ENCODE results near the gene RARS2.
"Not testable (repeated sequence)": the region's sequence is repeated elsewhere in the genome, so short reads cannot be mapped to it uniquely, and the experiment has no call there.

RARS2 gene

DNA sequence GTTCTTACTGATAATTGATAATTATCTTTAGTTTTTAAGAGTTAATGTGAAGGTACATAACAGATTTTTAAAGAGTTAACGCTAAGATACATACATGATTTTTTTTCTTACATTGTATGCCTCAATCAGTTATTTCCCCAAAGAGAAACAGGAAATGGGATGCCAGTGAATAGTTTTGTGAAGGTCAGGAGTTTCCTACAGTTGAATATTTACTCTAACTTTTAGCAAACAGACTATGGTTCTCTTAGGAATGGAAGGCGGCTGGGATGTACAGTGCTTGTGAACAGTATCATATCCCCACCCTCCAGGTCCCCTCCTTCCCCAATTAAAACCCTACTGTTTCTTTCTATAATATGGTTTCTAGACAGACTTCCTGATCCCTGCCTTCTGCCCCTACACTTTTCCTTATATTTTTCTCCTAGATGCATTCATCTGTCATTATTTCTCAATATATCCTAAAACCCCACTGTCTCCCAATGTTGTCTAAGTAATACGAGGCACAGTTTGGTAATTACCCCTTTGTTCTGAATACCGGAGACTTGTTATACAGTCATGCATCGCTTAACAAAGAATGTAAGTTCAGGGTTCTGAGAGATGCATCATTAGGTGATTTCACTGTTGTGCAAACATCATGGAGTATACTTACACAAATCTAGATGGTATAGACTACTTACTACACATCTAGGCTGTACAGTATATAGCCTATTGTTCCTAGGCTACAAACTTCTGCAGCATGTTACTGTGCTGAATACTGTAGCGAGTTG is 87.8 kb downstream of the RARS2 start:
- H3K27ac ChIP-seq: no peak overlapping the region
- ChIA-PET CTCF (no interaction called here), POLR2A (ENCODE audit: low non-redundant PET) (no interaction called here)
- no peak for DNase-seq (ENCODE audit: low spot score)
- TF ChIP-seq, protein P1, sequence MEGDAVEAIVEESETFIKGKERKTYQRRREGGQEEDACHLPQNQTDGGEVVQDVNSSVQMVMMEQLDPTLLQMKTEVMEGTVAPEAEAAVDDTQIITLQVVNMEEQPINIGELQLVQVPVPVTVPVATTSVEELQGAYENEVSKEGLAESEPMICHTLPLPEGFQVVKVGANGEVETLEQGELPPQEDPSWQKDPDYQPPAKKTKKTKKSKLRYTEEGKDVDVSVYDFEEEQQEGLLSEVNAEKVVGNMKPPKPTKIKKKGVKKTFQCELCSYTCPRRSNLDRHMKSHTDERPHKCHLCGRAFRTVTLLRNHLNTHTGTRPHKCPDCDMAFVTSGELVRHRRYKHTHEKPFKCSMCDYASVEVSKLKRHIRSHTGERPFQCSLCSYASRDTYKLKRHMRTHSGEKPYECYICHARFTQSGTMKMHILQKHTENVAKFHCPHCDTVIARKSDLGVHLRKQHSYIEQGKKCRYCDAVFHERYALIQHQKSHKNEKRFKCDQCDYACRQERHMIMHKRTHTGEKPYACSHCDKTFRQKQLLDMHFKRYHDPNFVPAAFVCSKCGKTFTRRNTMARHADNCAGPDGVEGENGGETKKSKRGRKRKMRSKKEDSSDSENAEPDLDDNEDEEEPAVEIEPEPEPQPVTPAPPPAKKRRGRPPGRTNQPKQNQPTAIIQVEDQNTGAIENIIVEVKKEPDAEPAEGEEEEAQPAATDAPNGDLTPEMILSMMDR (conservative IDR thresholded peaks at IDR 0.05; ENCODE audit: low read depth): no peak

DNA sequence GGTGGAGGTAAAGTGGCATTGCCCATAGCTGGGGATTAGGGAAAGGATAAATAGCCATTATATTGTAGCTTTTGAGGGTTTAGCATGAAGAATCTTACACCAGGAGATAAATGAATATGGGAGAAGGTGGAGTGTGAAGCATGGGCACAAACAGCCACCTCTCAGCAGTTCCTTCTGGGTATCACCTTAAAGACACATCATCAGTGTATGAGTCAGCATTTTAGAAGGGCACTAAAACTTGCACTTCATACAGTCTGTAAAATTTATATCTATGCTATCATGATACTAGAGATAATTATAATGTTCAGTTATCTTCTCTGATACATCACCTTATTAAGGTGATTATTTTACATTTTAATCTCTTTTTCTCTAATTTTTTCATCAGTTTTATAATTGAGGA is 91.7 kb downstream of the RARS2 start:
- TF ChIP-seq, protein P1 (conservative IDR thresholded peaks at IDR 0.05; ENCODE audit: low read depth): no peak
- H3K27ac ChIP-seq: no peak overlapping the region
- no peak for DNase-seq (ENCODE audit: low spot score)
- POLR2A ChIA-PET (ENCODE audit: low non-redundant PET): no interaction called here
- CTCF ChIA-PET: interaction anchor here (0.7 kb wide), 2 partner anchors 20 to 220 kb away, joined by 3 to 4 read pairs; no protein-coding TSS in a partner anchor

DNA sequence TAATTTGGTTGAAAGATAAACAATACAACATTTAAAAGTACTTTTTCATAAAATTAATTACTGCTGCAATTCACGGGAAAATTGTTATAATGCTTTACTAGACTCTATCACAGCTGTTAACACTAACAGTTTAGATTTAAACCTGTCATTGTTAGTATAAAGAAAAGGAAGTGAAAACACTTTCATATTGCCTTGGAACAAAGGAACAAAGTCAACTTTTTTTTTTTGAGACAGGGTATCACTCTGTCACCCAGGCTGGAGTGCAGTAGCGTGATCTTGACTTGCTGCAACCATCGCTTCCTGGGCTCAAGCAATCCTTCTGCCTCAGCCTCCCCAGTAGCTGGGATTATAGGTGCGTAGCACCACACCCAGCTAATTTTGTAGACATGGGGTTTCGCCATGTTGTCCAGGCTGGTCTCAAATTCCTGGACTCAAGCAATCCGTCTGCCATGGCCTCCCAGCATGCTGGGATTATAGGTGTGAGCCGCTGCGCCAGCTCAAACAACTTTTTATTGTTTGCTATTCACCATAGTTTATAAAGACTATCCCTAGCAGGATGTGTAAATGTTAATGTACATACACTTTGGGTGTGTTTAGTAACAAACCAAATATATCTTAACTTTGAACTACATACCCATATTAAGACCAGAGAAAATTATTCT is 94.9 kb downstream of the RARS2 start:
- DNase-seq (ENCODE audit: low spot score): no peak
- ChIA-PET POLR2A (ENCODE audit: low non-redundant PET) (no interaction called here), CTCF (no interaction called here)
- H3K27ac ChIP-seq: no peak overlapping the region
- TF ChIP-seq, protein P1 (conservative IDR thresholded peaks at IDR 0.05; ENCODE audit: low read depth): no peak

DNA sequence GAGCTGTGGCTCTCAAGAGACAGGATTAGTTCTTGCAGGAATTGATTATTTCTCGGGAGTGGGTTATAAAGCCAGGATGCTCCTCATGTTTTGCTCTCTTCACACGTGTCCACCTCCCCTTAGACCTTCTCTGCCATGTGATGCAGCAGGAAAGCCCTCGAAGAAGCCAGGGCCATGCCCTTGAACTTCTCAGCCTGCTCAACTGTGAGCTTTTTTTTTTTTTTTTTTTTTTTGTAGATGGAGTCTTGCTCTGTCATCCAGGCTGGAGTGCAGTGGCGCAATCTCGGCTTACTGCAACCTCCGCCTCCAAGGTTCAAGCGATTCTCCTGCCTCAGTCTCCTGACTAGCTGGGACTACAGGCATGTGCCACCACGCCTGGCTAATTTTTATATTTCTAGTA is 100.5 kb downstream of the RARS2 start:
- CTCF ChIA-PET: interaction anchor here (0.6 to 0.7 kb wide), 3 partner anchors 29 to 1429 kb away, joined by 3 to 4 read pairs (median 3); no protein-coding TSS in a partner anchor
- DNase-seq (ENCODE audit: low spot score); POLR2A ChIA-PET (ENCODE audit: low non-redundant PET); H3K27ac ChIP-seq: not testable (repeated sequence)

DNA sequence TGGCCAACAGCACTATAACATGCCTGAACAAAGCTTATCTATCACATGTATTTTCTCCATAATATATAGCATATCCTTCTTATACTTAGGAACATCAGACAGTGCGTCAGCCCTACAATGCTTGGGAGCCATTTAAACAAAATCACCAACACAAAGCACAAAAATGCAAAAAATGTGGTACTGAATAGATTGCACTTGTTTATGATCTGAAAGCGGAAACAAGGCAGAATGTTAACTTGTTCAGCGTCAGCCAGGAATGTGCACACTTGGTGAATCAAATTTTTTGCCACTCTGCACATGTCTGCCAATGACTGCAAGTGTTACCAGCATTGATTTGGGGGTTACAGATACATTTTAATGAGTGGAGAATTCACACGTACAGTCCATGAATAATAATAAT is 102.2 kb downstream of the RARS2 start:
- TF ChIP-seq, protein P1 (conservative IDR thresholded peaks at IDR 0.05; ENCODE audit: low read depth): no peak
- no peak for DNase-seq (ENCODE audit: low spot score)
- CTCF ChIA-PET: no interaction called here
- POLR2A ChIA-PET (ENCODE audit: low non-redundant PET): no interaction called here
- H3K27ac ChIP-seq: no peak overlapping the region

DNA sequence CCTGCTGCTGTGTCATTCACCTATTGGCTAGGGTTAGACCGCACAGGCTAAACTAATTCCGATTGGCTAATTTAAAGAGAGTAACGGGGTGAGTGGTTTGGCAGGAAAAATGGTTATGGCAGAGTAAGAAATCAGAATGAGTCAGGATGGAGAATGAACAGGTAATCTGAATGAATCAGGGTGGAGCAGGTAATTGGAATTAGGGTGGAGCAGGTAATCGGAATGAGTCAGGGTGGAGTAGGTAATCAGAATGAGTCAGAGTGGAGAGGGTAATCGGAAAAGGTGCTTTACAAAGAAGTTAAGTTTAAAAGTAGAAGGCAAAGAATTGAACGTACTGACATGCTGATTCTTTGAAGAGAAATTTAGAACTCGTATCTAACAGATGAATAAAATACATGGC is 105.3 kb downstream of the RARS2 start:
- ChIA-PET CTCF (no interaction called here), POLR2A (ENCODE audit: low non-redundant PET) (no interaction called here)
- DNase-seq (ENCODE audit: low spot score): peak; percentile 46
- TF ChIP-seq, protein P1 (conservative IDR thresholded peaks at IDR 0.05; ENCODE audit: low read depth): no peak
- H3K27ac ChIP-seq: no peak overlapping the region

DNA sequence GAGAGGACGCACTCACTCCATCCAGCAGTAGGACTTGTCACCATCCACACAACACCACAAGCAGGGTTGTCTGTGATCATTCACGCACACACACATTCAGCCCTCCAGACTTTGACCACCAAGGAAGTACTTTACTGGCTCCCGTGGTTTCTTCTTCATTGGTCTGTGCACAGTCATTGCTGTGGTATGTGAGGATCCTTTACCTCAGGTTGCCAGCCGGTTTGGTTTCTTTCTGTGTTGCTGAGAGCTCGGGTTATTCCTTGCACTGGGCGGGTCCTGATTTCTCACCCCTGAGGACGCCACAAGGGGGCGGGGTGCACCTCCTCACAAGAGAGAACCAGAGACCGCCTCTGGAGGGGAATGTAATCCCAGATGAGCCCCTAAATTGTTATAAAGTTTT is 105.9 kb downstream of the RARS2 start:
- peak; percentile 12 for DNase-seq (ENCODE audit: low spot score)
- POLR2A ChIA-PET (ENCODE audit: low non-redundant PET): no interaction called here
- CTCF ChIA-PET: no interaction called here
- TF ChIP-seq, protein P1 (conservative IDR thresholded peaks at IDR 0.05; ENCODE audit: low read depth): no peak
- peak overlapping the region; percentile 30 for H3K27ac ChIP-seq

Measured in RWPE1 (cell line).